D721Med (cell line): ENCODE measurements around the gene PLD1.

Source experiments
- DNase-seq: peaks from one replicate; pipeline ENCODE4 v3.0.0; 2011; ENCODE audit warnings: low spot score; ENCODE audit not compliant: insufficient read length
- FAIRE-seq: peaks from 2 replicates; lab custom pipeline; 2011; peaks lifted over from hg19 to GRCh38; lab: Jason Lieb, UNC
- CTCF ChIP-seq: IDR thresholded peaks from 2 replicates; pipeline ENCODE4 v1.5.1; 2012; ENCODE audit warnings: mild to moderate bottlenecking, control low read depth; ENCODE audit not compliant: insufficient read depth; ENCODE audit errors: missing control alignments

PLD1 gene

GRCh38 chr3:171774521-171774920 lies 35.8 kb downstream of the PLD1 start:
- DNase-seq (no peak), FAIRE-seq (no peak)
- TF ChIP-seq CTCF, result no peak

- peak; percentile 32 for DNase-seq
- TF ChIP-seq CTCF, result peak; percentile 74
- FAIRE-seq, result no peak
Measured at GRCh38 chr3:171772427-171773056, 37.7 kb downstream of the PLD1 start.

GRCh38 chr3:171770689-171771620 lies 39.3 kb downstream of the PLD1 start:
- no peak for FAIRE-seq
- no peak for TF ChIP-seq CTCF
- DNase-seq, result no peak

- no peak for DNase-seq
- FAIRE-seq, result no peak
- TF ChIP-seq CTCF, result no peak
Measured at GRCh38 chr3:171769461-171769860, 40.8 kb downstream of the PLD1 start.

- no peak for TF ChIP-seq CTCF
- no peak for DNase-seq
- FAIRE-seq, result no peak
Measured at GRCh38 chr3:171768986-171769385, 41.3 kb downstream of the PLD1 start.

GRCh38 chr3:171768281-171768900 lies 41.9 kb downstream of the PLD1 start:
- DNase-seq (no peak), FAIRE-seq (no peak)
- TF ChIP-seq CTCF, result no peak
